Measurements from ENCODE around the gene GALNTL6.

GALNTL6 gene

GRCh38 chr4:172997856-172998255 lies 1184.7 kb downstream of the GALNTL6 start:
- Histone ChIP-seq H3K27ac (ENCODE audit: low read depth, low read length) (no peak overlapping the region), H3K27me3 (ENCODE audit: control insufficient read depth in 1 of 2, insufficient read depth in 2 of 2, low read length in 2 of 2) (no peaks in the 10 kb centered on the region), H3K4me1 (ENCODE audit: insufficient read depth, low read length) (peaks cover 6% of the 10 kb centered on the region), H3K4me3 (ENCODE audit: low read depth in 1 of 2, low read length in 2 of 2) (no peak overlapping the region), H3K9ac (ENCODE audit: low read length) (no peak overlapping the region), H3K36me3 (ENCODE audit: insufficient read depth, low read length) (no peaks in the 10 kb centered on the region), H3K9me3 (ENCODE audit: low read length) (no peaks in the 10 kb centered on the region)

- H3K4me3 ChIP-seq (ENCODE audit: low read depth in 1 of 2, low read length in 2 of 2), result no peak overlapping the region
- no peaks in the 10 kb centered on the region for H3K27me3 ChIP-seq (ENCODE audit: control insufficient read depth in 1 of 2, insufficient read depth in 2 of 2, low read length in 2 of 2)
- no peaks in the 10 kb centered on the region for H3K36me3 ChIP-seq (ENCODE audit: insufficient read depth, low read length)
- no peaks in the 10 kb centered on the region for H3K9me3 ChIP-seq (ENCODE audit: low read length)
- H3K27ac ChIP-seq (ENCODE audit: low read depth, low read length), result no peak overlapping the region
- no peak overlapping the region for H3K9ac ChIP-seq (ENCODE audit: low read length)
- peaks cover 6% of the 10 kb centered on the region for H3K4me1 ChIP-seq (ENCODE audit: insufficient read depth, low read length)
Measured at GRCh38 chr4:172998527-172999469, 1185.6 kb downstream of the GALNTL6 start.

GRCh38 chr4:173001571-173001970 lies 1188.4 kb downstream of the GALNTL6 start:
- H3K9ac ChIP-seq (ENCODE audit: low read length), result no peak overlapping the region
- H3K27me3 ChIP-seq (ENCODE audit: control insufficient read depth in 1 of 2, insufficient read depth in 2 of 2, low read length in 2 of 2), result no peaks in the 10 kb centered on the region
- H3K4me1 ChIP-seq (ENCODE audit: insufficient read depth, low read length), result peaks cover 6% of the 10 kb centered on the region
- no peaks in the 10 kb centered on the region for H3K9me3 ChIP-seq (ENCODE audit: low read length)
- H3K4me3 ChIP-seq (ENCODE audit: low read depth in 1 of 2, low read length in 2 of 2), result no peak overlapping the region
- no peak overlapping the region for H3K27ac ChIP-seq (ENCODE audit: low read depth, low read length)
- no peaks in the 10 kb centered on the region for H3K36me3 ChIP-seq (ENCODE audit: insufficient read depth, low read length)

GRCh38 chr4:173002830-173003561 lies 1189.8 kb downstream of the GALNTL6 start:
- Histone ChIP-seq H3K9ac (ENCODE audit: low read length) (no peak overlapping the region), H3K4me3 (ENCODE audit: low read depth in 1 of 2, low read length in 2 of 2) (no peak overlapping the region), H3K27ac (ENCODE audit: low read depth, low read length) (no peak overlapping the region), H3K27me3 (ENCODE audit: control insufficient read depth in 1 of 2, insufficient read depth in 2 of 2, low read length in 2 of 2) (no peaks in the 10 kb centered on the region), H3K36me3 (ENCODE audit: insufficient read depth, low read length) (no peaks in the 10 kb centered on the region), H3K4me1 (ENCODE audit: insufficient read depth, low read length) (peaks cover 3% of the 10 kb centered on the region), H3K9me3 (ENCODE audit: low read length) (no peaks in the 10 kb centered on the region)

- no peak overlapping the region for H3K27ac ChIP-seq (ENCODE audit: low read depth, low read length)
- H3K36me3 ChIP-seq (ENCODE audit: insufficient read depth, low read length), result no peaks in the 10 kb centered on the region
- H3K27me3 ChIP-seq (ENCODE audit: control insufficient read depth in 1 of 2, insufficient read depth in 2 of 2, low read length in 2 of 2), result no peaks in the 10 kb centered on the region
- H3K9me3 ChIP-seq (ENCODE audit: low read length), result no peaks in the 10 kb centered on the region
- no peak overlapping the region for H3K9ac ChIP-seq (ENCODE audit: low read length)
- no peaks in the 10 kb centered on the region for H3K4me1 ChIP-seq (ENCODE audit: insufficient read depth, low read length)
- no peak overlapping the region for H3K4me3 ChIP-seq (ENCODE audit: low read depth in 1 of 2, low read length in 2 of 2)
Measured at GRCh38 chr4:173005912-173006633, 1192.9 kb downstream of the GALNTL6 start.

GRCh38 chr4:173008436-173008835 lies 1195.2 kb downstream of the GALNTL6 start:
- no peaks in the 10 kb centered on the region for H3K27me3 ChIP-seq (ENCODE audit: control insufficient read depth in 1 of 2, insufficient read depth in 2 of 2, low read length in 2 of 2)
- H3K9me3 ChIP-seq (ENCODE audit: low read length), result no peaks in the 10 kb centered on the region
- no peak overlapping the region for H3K4me3 ChIP-seq (ENCODE audit: low read depth in 1 of 2, low read length in 2 of 2)
- H3K27ac ChIP-seq (ENCODE audit: low read depth, low read length), result no peak overlapping the region
- no peaks in the 10 kb centered on the region for H3K36me3 ChIP-seq (ENCODE audit: insufficient read depth, low read length)
- no peak overlapping the region for H3K9ac ChIP-seq (ENCODE audit: low read length)
- H3K4me1 ChIP-seq (ENCODE audit: insufficient read depth, low read length), result peaks cover 5% of the 10 kb centered on the region

- Histone ChIP-seq H3K9ac (ENCODE audit: low read length) (no peak overlapping the region), H3K36me3 (ENCODE audit: insufficient read depth, low read length) (no peaks in the 10 kb centered on the region), H3K4me3 (ENCODE audit: low read depth in 1 of 2, low read length in 2 of 2) (no peak overlapping the region), H3K4me1 (ENCODE audit: insufficient read depth, low read length) (peaks cover 7% of the 10 kb centered on the region), H3K27me3 (ENCODE audit: control insufficient read depth in 1 of 2, insufficient read depth in 2 of 2, low read length in 2 of 2) (no peaks in the 10 kb centered on the region), H3K27ac (ENCODE audit: low read depth, low read length) (no peak overlapping the region), H3K9me3 (ENCODE audit: low read length) (no peaks in the 10 kb centered on the region)
Measured at GRCh38 chr4:173009129-173009823, 1196.1 kb downstream of the GALNTL6 start.

GRCh38 chr4:173012608-173013007 lies 1199.4 kb downstream of the GALNTL6 start:
- H3K9ac ChIP-seq (ENCODE audit: low read length), result no peak overlapping the region
- no peaks in the 10 kb centered on the region for H3K27me3 ChIP-seq (ENCODE audit: control insufficient read depth in 1 of 2, insufficient read depth in 2 of 2, low read length in 2 of 2)
- no peaks in the 10 kb centered on the region for H3K9me3 ChIP-seq (ENCODE audit: low read length)
- H3K4me3 ChIP-seq (ENCODE audit: low read depth in 1 of 2, low read length in 2 of 2), result no peak overlapping the region
- H3K27ac ChIP-seq (ENCODE audit: low read depth, low read length), result no peak overlapping the region
- H3K36me3 ChIP-seq (ENCODE audit: insufficient read depth, low read length), result no peaks in the 10 kb centered on the region
- H3K4me1 ChIP-seq (ENCODE audit: insufficient read depth, low read length), result peaks cover 7% of the 10 kb centered on the region

GRCh38 chr4:173013232-173013930 lies 1200.2 kb downstream of the GALNTL6 start:
- H3K36me3 ChIP-seq (ENCODE audit: insufficient read depth, low read length), result no peaks in the 10 kb centered on the region
- no peaks in the 10 kb centered on the region for H3K27me3 ChIP-seq (ENCODE audit: control insufficient read depth in 1 of 2, insufficient read depth in 2 of 2, low read length in 2 of 2)
- H3K4me1 ChIP-seq (ENCODE audit: insufficient read depth, low read length), result peaks cover 7% of the 10 kb centered on the region
- H3K9ac ChIP-seq (ENCODE audit: low read length), result no peak overlapping the region
- H3K27ac ChIP-seq (ENCODE audit: low read depth, low read length), result no peak overlapping the region
- H3K4me3 ChIP-seq (ENCODE audit: low read depth in 1 of 2, low read length in 2 of 2), result no peak overlapping the region
- H3K9me3 ChIP-seq (ENCODE audit: low read length), result no peaks in the 10 kb centered on the region

GRCh38 chr4:173014113-173014558 lies 1200.9 kb downstream of the GALNTL6 start:
- H3K4me3 ChIP-seq (ENCODE audit: low read depth in 1 of 2, low read length in 2 of 2), result no peak overlapping the region

More at GRCh38 chr4:173014113-173014558, 1200.9 kb downstream of the GALNTL6 start:
- Histone ChIP-seq H3K9me3 (ENCODE audit: low read length) (no peaks in the 10 kb centered on the region), H3K27ac (ENCODE audit: low read depth, low read length) (no peak overlapping the region), H3K36me3 (ENCODE audit: insufficient read depth, low read length) (no peaks in the 10 kb centered on the region), H3K27me3 (ENCODE audit: control insufficient read depth in 1 of 2, insufficient read depth in 2 of 2, low read length in 2 of 2) (no peaks in the 10 kb centered on the region), H3K9ac (ENCODE audit: low read length) (no peak overlapping the region), H3K4me1 (ENCODE audit: insufficient read depth, low read length) (peaks cover 7% of the 10 kb centered on the region)

Measured in muscle layer of colon (tissue), 2 donors.